22Rv1 (cell line): ENCODE measurements around the gene NIPAL3.

Experiments used
- ZFX ChIP-seq: fragments of 450-650 bp; IDR thresholded peaks from 2 replicates; pipeline ENCODE4 v1.6.1; 2017; ENCODE audit warnings: antibody characterized with exemption, borderline replicate concordance
- TF ChIP-seq, protein P1 (sequence below): fragments of 450-650 bp; IDR thresholded peaks from 2 replicates; pipeline ENCODE4 v1.5.1; 2017; ENCODE audit warnings: mild to moderate bottlenecking

DNA sequence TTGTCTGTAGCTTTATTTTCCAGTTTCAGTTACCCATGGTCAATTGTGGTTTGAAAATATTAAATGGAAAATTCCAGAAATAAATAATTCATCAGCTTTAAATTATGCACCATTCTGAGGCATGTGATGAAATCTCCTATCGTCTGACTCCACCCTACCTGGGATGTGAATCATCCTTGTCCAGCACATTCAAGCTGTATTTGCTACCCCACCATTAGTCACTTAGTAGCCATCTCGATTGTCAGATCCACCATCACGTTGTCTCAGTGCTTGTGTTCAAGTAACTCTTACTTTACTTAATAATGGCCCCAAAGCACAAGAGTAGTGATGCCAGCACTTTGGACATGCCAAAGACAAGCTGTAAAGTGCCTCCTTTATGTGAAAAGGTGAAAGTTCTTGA is 6.1 kb upstream of the NIPAL3 start:
- TF ChIP-seq, protein P1, sequence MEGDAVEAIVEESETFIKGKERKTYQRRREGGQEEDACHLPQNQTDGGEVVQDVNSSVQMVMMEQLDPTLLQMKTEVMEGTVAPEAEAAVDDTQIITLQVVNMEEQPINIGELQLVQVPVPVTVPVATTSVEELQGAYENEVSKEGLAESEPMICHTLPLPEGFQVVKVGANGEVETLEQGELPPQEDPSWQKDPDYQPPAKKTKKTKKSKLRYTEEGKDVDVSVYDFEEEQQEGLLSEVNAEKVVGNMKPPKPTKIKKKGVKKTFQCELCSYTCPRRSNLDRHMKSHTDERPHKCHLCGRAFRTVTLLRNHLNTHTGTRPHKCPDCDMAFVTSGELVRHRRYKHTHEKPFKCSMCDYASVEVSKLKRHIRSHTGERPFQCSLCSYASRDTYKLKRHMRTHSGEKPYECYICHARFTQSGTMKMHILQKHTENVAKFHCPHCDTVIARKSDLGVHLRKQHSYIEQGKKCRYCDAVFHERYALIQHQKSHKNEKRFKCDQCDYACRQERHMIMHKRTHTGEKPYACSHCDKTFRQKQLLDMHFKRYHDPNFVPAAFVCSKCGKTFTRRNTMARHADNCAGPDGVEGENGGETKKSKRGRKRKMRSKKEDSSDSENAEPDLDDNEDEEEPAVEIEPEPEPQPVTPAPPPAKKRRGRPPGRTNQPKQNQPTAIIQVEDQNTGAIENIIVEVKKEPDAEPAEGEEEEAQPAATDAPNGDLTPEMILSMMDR: no peak
- TF ChIP-seq ZFX: no peak
